GM12878 (cell line): ENCODE data around the gene KYAT1. TPM values are rescaled to one million over a fixed set of nuclear protein-coding genes. Genes with fewer than 3 reads are reported as not detected.

Experiments
- BACH1 ChIP-seq: fragments of 450-650 bp; IDR thresholded peaks from 2 replicates; pipeline ENCODE4 v1.6.1; 2017; ENCODE audit warnings: mild to moderate bottlenecking, borderline replicate concordance
- BCLAF1 ChIP-seq: fragments of 450-650 bp; IDR thresholded peaks from 2 replicates; pipeline ENCODE4 v1.6.1; 2017; ENCODE audit warnings: antibody characterized with exemption, mild to moderate bottlenecking, moderate library complexity
- CHD4 ChIP-seq: fragments of 200-600 bp; sonication (generic); IDR thresholded peaks from 2 replicates; pipeline ENCODE4 v1.6.1; 2016; ENCODE audit warnings: mild to moderate bottlenecking
- ELK1 ChIP-seq: IDR thresholded peaks from 2 replicates; pipeline ENCODE4 v1.6.1; 2012; ENCODE audit warnings: low read depth, low read length, improper control_type of control experiment
- FOS ChIP-seq: IDR thresholded peaks from 3 replicates; pipeline ENCODE4 v1.6.1; 2011; ENCODE audit warnings: borderline replicate concordance; ENCODE audit not compliant: insufficient read length; ENCODE audit errors: extremely low read depth
- HDAC6 ChIP-seq: fragments of 200-600 bp; sonication (generic); IDR thresholded peaks from one replicate; pipeline ENCODE4 v1.8.0; 2017; ENCODE audit warnings: antibody characterized with exemption; ENCODE audit not compliant: unreplicated experiment
- IKZF1 ChIP-seq: fragments of 450-650 bp; conservative IDR thresholded peaks from 2 replicates; pipeline ENCODE4 v1.6.1; 2017; ENCODE audit warnings: antibody characterized with exemption, mild to moderate bottlenecking
- JUND ChIP-seq: IDR thresholded peaks from 2 replicates; pipeline ENCODE4 v1.6.1; 2012; ENCODE audit warnings: low read depth, mild to moderate bottlenecking, low read length, improper control_type of control experiment, moderate library complexity
- KDM1A ChIP-seq: fragments of 200-600 bp; sonication (generic); IDR thresholded peaks from 2 replicates; pipeline ENCODE4 v1.6.1; 2016; ENCODE audit warnings: borderline replicate concordance
- NBN ChIP-seq: fragments of 450-650 bp; IDR thresholded peaks from 2 replicates; pipeline ENCODE4 v1.6.1; 2016
- NFXL1 ChIP-seq: fragments of 450-650 bp; IDR thresholded peaks from 2 replicates; pipeline ENCODE4 v1.6.1; 2017; ENCODE audit warnings: antibody characterized with exemption, mild to moderate bottlenecking, borderline replicate concordance
- NRF1 ChIP-seq: conservative IDR thresholded peaks from 2 replicates; pipeline ENCODE4 v1.6.1; 2011; ENCODE audit warnings: mild to moderate bottlenecking, low read depth, low read length, improper control_type of control experiment
- POU2F2 ChIP-seq: IDR thresholded peaks from 3 replicates; pipeline ENCODE4 v1.6.1; 2011; ENCODE audit warnings: low read depth, mild to moderate bottlenecking, low read length, borderline replicate concordance
- PRDM15 ChIP-seq: fragments of 450-650 bp; formaldehyde crosslinking; IDR thresholded peaks from 2 replicates; pipeline ENCODE4 v1.4.0; 2020; ENCODE audit warnings: mild to moderate bottlenecking, moderate library complexity
- SMAD1 ChIP-seq: fragments of 450-650 bp; IDR thresholded peaks from 2 replicates; pipeline ENCODE4 v1.6.1; 2018; ENCODE audit warnings: mild to moderate bottlenecking, low read depth; ENCODE audit not compliant: partially characterized antibody
- STAT1 ChIP-seq: fragments of 450-650 bp; conservative IDR thresholded peaks from 2 replicates; pipeline ENCODE4 v1.6.1; 2014; ENCODE audit warnings: antibody characterized with exemption, mild to moderate bottlenecking
- ZBED1 ChIP-seq: IDR thresholded peaks from 2 replicates; pipeline ENCODE4 v1.6.1; 2016; ENCODE audit warnings: borderline replicate concordance
- ZNF687 ChIP-seq: fragments of 450-650 bp; IDR thresholded peaks from 2 replicates; pipeline ENCODE4 v1.6.1; 2017; ENCODE audit warnings: mild to moderate bottlenecking, moderate library complexity
- polyA plus RNA-seq, 11 experiments: library from polyadenylated mRNA; depleted of rRNA in 4 of 11; unstranded in 6 of 11; stranded (reverse) in 5 of 11; fragments of >200 nt; fragmentation: Nextera tagmentation in 4 of 11; fragmentation: Illumina TruSeq in 1 of 11; extraction: Ambion mirVana in 4 of 11; extraction: Trizol in 1 of 11; gene quantifications; 1 replicate in 1 of 11; 2 replicates in 10 of 11; pipeline versions ENCODE4 v1.2.1 to v1.2.3, GENCODE V29; 2011 to 2016; ENCODE audit warnings: inconsistent platforms in 2 of 11, missing spikeins in 2 of 11, low read depth in 1 of 11
- total RNA-seq, 4 experiments: library from RNA; depleted of rRNA in 3 of 4; stranded (reverse); fragments of >200 nt in 3 of 4; fragmentation: Illumina TruSeq in 1 of 4; extraction: Trizol in 1 of 4; gene quantifications; 2 replicates each; pipeline versions ENCODE4 v1.2.1 to v1.2.3, GENCODE V29; 2013 to 2021

Gene KYAT1
- total and polyA plus RNA-seq, 10 of the 15 experiments (the other 5 are each of a cell fraction or from before 2014, with no cell fraction given): 5.8 to 15.7 (median 11.4) TPM

- TF ChIP-seq BCLAF1: no peak
- TF ChIP-seq ELK1: no peak
- peak; percentile 62; the same call in 1 of the 2 replicates for TF ChIP-seq BACH1
- no peak for TF ChIP-seq POU2F2
- TF ChIP-seq JUND: no peak
- no peak for TF ChIP-seq NBN
- TF ChIP-seq SMAD1: no peak
- no peak for TF ChIP-seq NFXL1
- no peak for TF ChIP-seq KDM1A
- TF ChIP-seq IKZF1: peak; percentile 48; the same call in 1 of the 2 replicates
- no peak for TF ChIP-seq STAT1
- TF ChIP-seq PRDM15 (CRISPR knock-in tag): no peak
- no peak for TF ChIP-seq FOS
- no peak for TF ChIP-seq NRF1
- no peak for TF ChIP-seq ZBED1
- no peak for TF ChIP-seq ZNF687
- TF ChIP-seq HDAC6: peak; percentile 44
- TF ChIP-seq CHD4: no peak
Observed at GRCh38 chr9:128818839-128819715, 62.7 kb downstream of the KYAT1 start (continued).
